IPS DF 6.9 (cell line): ENCODE data around the gene GSK3B.

Experiments
- DNase-seq: peaks from one replicate; pipeline ENCODE4 v3.0.0-alpha.2; 2013; ENCODE audit warnings: low read depth, low spot score
- H3K27ac ChIP-seq: one replicate; pipeline ENCODE4 v1.5.1; 2013; ENCODE audit warnings: low read length, control low read depth
- H3K27me3 ChIP-seq: 2 replicates; pipeline ENCODE4 v1.6.1; 2013; ENCODE audit warnings: mild to moderate bottlenecking, low read length; ENCODE audit not compliant: control insufficient read depth, insufficient read depth
- H3K36me3 ChIP-seq: 2 replicates; pipeline ENCODE4 v1.6.1; 2013; ENCODE audit warnings: low read length; ENCODE audit not compliant: control insufficient read depth, insufficient read depth
- H3K4me1 ChIP-seq: 2 replicates; pipeline ENCODE4 v1.6.1; 2013; ENCODE audit warnings: low read length; ENCODE audit not compliant: control insufficient read depth, insufficient read depth
- H3K4me3 ChIP-seq: 2 replicates; pipeline ENCODE4 v1.5.1; 2013; ENCODE audit warnings: mild to moderate bottlenecking, low read length
- H3K9me3 ChIP-seq: 2 replicates; pipeline ENCODE4 v1.6.1; 2013; ENCODE audit warnings: low read length, inconsistent platforms; ENCODE audit not compliant: control insufficient read depth, insufficient read depth
- WGBS: extraction: QIAGEN DNeasy Blood & Tissue Kit; methylation state at CpG from one replicate; pipeline ENCODE4 v1.1.7; 2013; ENCODE audit warnings: mixed read lengths, missing lambda C conversion rate; ENCODE audit not compliant: insufficient read length, insufficient coverage; 5-methylcytosine and 5-hydroxymethylcytosine counted together

Gene GSK3B

GRCh38 chr3:119861681-119862080 lies 232.6 kb downstream of the GSK3B start:
- Histone ChIP-seq H3K4me3 (no peak overlapping the region), H3K27me3 (no peaks in the 10 kb centered on the region), H3K27ac (no peak overlapping the region), H3K36me3 (peaks cover 4% of the 10 kb centered on the region; the same call in 1 of the 2 replicates), H3K4me1 (no peaks in the 10 kb centered on the region), H3K9me3 (no peaks in the 10 kb centered on the region)
- DNase-seq = no peak
- WGBS = no CpG with 5 or more reads among the region's 2 CpGs

- Histone ChIP-seq H3K9me3 (no peaks in the 10 kb centered on the region), H3K4me1 (no peaks in the 10 kb centered on the region), H3K27ac (no peak overlapping the region), H3K36me3 (peaks cover 4% of the 10 kb centered on the region; the same call in 1 of the 2 replicates), H3K4me3 (no peak overlapping the region), H3K27me3 (no peaks in the 10 kb centered on the region)
- WGBS = no CpG with 5 or more reads among the region's 2 CpGs
- no peak for DNase-seq
Measured at GRCh38 chr3:119859728-119860127, 234.5 kb downstream of the GSK3B start.

GRCh38 chr3:119858957-119859356 lies 235.3 kb downstream of the GSK3B start:
- H3K4me1 ChIP-seq = no peaks in the 10 kb centered on the region
- H3K27ac ChIP-seq = no peak overlapping the region
- DNase-seq = no peak
- no peaks in the 10 kb centered on the region for H3K27me3 ChIP-seq
- H3K4me3 ChIP-seq = no peak overlapping the region
- WGBS = no CpG with 5 or more reads among the region's 2 CpGs
- H3K9me3 ChIP-seq = no peaks in the 10 kb centered on the region
- peaks cover 4% of the 10 kb centered on the region; the same call in 1 of the 2 replicates for H3K36me3 ChIP-seq

- no peak for DNase-seq
- Histone ChIP-seq H3K36me3 (no peaks in the 10 kb centered on the region), H3K27me3 (no peaks in the 10 kb centered on the region), H3K4me1 (no peaks in the 10 kb centered on the region), H3K27ac (no peak overlapping the region), H3K4me3 (no peak overlapping the region), H3K9me3 (no peaks in the 10 kb centered on the region)
- WGBS = 100% methylated on average over 1 of the region's 3 CpGs
Measured at GRCh38 chr3:119856695-119857094, 237.6 kb downstream of the GSK3B start.

GRCh38 chr3:119849126-119849525 lies 245.1 kb downstream of the GSK3B start:
- Histone ChIP-seq H3K9me3 (no peaks in the 10 kb centered on the region), H3K36me3 (no peaks in the 10 kb centered on the region), H3K27me3 (no peaks in the 10 kb centered on the region), H3K27ac (no peak overlapping the region), H3K4me3 (no peak overlapping the region), H3K4me1 (no peaks in the 10 kb centered on the region)
- WGBS = no CpG with 5 or more reads among the region's 2 CpGs
- no peak for DNase-seq

GRCh38 chr3:119841808-119842471 lies 252.3 kb downstream of the GSK3B start:
- H3K4me3 ChIP-seq = no peak overlapping the region
- WGBS = no CpG with 5 or more reads among the region's 2 CpGs
- no peaks in the 10 kb centered on the region for H3K4me1 ChIP-seq
- H3K27me3 ChIP-seq = no peaks in the 10 kb centered on the region
- H3K36me3 ChIP-seq = no peaks in the 10 kb centered on the region
- DNase-seq = no peak
- no peaks in the 10 kb centered on the region for H3K9me3 ChIP-seq
- no peak overlapping the region for H3K27ac ChIP-seq

GRCh38 chr3:119835556-119835955 lies 258.7 kb downstream of the GSK3B start:
- Histone ChIP-seq H3K27me3 (no peaks in the 10 kb centered on the region), H3K36me3 (no peaks in the 10 kb centered on the region), H3K9me3 (no peaks in the 10 kb centered on the region), H3K4me1 (no peaks in the 10 kb centered on the region), H3K27ac (no peak overlapping the region), H3K4me3 (no peak overlapping the region)
- DNase-seq = no peak

GRCh38 chr3:119834754-119835370 lies 259.4 kb downstream of the GSK3B start:
- no peak overlapping the region for H3K27ac ChIP-seq
- H3K27me3 ChIP-seq = no peaks in the 10 kb centered on the region

GRCh38 chr3:119831941-119832371 lies 262.3 kb downstream of the GSK3B start:
- H3K27ac ChIP-seq = no peak overlapping the region
- H3K36me3 ChIP-seq = no peaks in the 10 kb centered on the region
- H3K4me3 ChIP-seq = no peak overlapping the region
- no peak for DNase-seq
- H3K9me3 ChIP-seq = no peaks in the 10 kb centered on the region
- no peaks in the 10 kb centered on the region for H3K27me3 ChIP-seq
- no CpG with 5 or more reads among the region's 1 CpG for WGBS
- peaks cover 1% of the 10 kb centered on the region; the same call in 1 of the 2 replicates for H3K4me1 ChIP-seq

More at GRCh38 chr3:119834754-119835370, 259.4 kb downstream of the GSK3B start:
- Histone ChIP-seq H3K36me3 (no peaks in the 10 kb centered on the region), H3K4me1 (no peaks in the 10 kb centered on the region), H3K9me3 (no peaks in the 10 kb centered on the region), H3K4me3 (no peak overlapping the region)
- DNase-seq = no peak
- no CpG with 5 or more reads among the region's 2 CpGs for whole genome bisulfite sequencing

- Histone ChIP-seq H3K9me3 (no peaks in the 10 kb centered on the region), H3K27ac (no peak overlapping the region), H3K36me3 (no peaks in the 10 kb centered on the region), H3K27me3 (no peaks in the 10 kb centered on the region), H3K4me1 (peaks cover 1% of the 10 kb centered on the region; the same call in 1 of the 2 replicates), H3K4me3 (no peak overlapping the region)
- no CpG with 5 or more reads among the region's 3 CpGs for WGBS
- DNase-seq = no peak
Measured at GRCh38 chr3:119831022-119831421, 263.2 kb downstream of the GSK3B start.

- WGBS = no CpG with 5 or more reads among the region's 2 CpGs
- Histone ChIP-seq H3K9me3 (no peaks in the 10 kb centered on the region), H3K36me3 (no peaks in the 10 kb centered on the region), H3K27me3 (no peaks in the 10 kb centered on the region), H3K4me3 (no peak overlapping the region), H3K27ac (no peak overlapping the region), H3K4me1 (peaks cover 1% of the 10 kb centered on the region; the same call in 1 of the 2 replicates)
- DNase-seq = no peak
Measured at GRCh38 chr3:119829420-119829819, 264.8 kb downstream of the GSK3B start.
